HG02870 (cell line): ENCODE measurements around the gene SOCS7.

Experiments
- ATAC-seq: cut with Tn5 transposase; IDR thresholded peaks from one replicate; pipeline ENCODE4 v1.9.1; 2021; ENCODE audit warnings: mild to moderate bottlenecking, moderate library complexity; ENCODE audit not compliant: unreplicated experiment

SOCS7 gene

DNA sequence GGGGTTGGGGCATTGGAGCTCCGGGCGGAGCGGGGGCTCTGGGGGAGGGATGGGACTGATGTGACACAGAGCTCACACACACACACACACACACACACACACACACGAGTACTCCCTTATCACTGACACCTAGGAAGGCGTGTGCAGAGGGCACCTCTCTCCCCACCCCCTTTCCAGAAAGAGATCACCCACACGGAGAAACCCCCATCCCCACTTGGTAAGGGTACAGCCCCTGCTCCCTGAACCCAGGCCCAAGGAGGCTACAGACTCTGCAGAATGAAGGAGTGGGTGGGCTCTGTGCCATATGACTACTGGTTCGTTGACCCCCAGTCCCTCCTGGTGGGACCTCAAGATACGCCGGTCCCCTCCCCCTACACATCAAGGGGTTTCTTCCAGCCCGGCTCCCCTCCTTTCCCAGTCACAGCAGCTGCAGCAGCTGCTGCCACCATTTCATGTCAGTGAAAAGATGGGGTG lies 67.9 kb downstream of the SOCS7 start:
- no peak for ATAC-seq

DNA sequence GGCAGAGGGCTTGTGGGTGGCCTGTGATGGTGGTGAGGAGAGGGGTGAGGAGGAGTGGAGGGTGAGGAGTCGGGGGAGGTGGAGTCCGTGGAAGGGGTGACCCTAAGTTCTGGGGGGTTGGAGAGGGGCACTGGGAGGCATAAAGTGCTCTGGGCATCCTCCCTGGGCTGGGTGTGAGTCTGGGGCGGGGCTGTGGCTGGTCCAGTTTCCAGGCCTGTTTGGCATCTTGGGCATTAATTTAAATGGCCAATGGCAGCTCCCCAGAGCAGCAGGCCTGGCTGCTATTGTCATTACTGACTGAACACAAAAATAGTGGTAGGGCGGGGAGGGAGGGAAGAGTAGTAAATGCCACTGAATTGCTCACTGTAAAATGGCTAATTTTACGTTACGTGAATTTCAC lies 68.9 kb downstream of the SOCS7 start:
- no peak for ATAC-seq

DNA sequence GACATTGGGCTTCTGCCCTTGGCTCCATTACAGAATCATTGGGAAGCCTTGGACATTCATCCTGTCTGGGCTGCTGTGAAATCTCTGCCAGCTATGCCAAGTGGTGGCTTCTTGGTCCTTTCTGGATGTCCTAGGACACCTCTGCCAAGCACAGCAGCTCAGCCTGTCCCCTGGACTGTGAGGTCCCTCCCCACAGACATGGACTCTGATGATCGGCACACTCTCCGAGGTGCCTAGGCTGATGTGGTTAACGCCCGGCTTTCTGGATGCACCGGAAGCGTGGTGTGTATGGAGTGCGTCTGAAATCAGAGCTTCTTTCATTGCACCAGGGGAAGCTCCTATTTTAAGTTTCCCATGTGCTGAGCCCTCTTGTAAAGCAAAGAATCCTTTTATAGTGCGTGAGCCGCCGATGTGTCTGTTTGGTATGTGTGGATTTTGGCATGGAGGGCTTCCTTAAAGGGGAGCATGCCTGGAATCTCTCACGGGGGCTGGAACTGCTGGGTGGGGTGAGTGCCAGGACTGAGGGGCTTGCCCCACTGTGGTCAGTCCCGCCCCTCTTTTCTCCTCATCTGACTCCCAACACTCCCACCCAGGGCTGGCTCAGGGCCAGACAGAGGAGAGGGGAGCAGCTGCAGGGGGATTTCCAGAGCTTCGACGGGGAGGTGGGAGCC lies 69.7 kb downstream of the SOCS7 start:
- no peak for ATAC-seq

DNA sequence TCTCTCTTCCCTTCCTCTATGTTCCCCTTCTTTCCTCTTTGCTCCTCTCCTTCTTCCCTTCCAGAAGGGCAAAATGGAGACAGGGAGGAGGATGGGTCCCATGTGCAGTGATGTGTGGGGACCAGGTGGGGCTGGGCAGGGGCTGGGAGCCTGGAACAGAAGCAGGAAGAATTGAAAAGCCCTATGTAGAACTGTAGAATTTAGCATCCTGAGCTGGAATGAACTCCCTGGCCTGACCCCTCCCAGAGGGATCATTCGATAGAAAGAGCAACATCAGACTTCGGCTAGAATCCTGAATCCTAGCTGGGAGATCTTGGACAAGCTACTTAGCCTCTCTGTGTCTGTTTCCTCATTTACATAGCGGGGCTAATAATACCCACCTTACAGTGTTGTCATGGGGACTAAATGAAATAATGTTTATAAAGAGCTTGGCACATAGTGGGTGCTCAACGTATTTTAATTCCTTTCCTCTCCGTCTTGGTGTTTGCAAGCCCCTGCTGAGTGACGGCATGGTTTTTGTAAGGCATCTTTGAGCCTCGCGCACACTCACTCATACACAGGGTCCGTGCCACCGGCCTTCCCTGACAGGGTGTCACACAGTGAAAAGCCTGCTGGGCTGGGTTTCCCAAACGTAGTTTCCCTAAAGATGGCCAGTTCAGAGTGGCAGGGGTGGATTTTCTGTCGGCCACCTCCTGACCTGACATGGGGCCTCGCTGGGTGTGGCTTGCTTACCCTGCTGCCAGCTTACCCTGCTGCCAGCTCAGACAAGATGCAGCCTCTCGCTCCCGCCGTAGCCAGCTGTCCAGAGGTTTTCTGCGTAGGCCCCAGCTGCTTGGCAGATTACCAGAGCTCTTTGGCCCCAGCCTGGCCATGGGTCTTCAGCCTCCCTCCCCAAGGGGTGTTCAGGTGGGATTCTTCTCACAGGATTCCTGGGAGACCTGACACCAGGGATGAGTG lies 70.5 kb downstream of the SOCS7 start:
- no peak for ATAC-seq

DNA sequence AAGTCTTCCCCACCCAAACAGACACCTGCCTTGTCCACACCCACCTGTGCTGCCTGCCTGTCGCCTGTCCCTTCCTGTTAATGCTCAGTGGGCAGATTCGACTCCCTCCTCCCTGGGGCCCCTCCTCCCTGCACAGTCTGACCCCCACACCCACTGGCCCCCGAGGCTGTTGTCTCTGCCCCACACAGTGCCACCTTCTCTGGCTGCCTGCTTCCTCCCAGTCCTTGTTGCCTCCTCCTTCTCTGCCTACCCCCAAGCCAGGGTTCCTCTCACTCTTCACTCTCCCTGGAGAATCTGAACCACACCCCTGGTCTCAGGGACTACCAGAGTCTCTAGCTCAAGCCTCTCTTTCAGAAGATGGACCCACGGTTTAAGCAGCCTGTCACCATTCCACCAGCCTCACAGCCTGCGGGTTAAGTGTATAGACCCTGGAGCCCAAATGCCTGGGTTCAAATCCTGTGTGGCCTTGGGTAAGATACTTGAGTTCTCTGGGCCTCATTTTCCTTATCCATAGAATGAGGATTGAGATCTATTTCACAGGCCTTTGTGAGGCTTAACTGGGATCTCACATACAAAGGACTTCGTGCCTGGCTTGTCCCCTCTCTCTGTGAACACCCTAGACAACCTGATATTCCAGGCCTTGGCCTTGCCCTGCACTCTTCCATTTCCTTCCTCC lies 72.8 kb downstream of the SOCS7 start:
- ATAC-seq = no peak

DNA sequence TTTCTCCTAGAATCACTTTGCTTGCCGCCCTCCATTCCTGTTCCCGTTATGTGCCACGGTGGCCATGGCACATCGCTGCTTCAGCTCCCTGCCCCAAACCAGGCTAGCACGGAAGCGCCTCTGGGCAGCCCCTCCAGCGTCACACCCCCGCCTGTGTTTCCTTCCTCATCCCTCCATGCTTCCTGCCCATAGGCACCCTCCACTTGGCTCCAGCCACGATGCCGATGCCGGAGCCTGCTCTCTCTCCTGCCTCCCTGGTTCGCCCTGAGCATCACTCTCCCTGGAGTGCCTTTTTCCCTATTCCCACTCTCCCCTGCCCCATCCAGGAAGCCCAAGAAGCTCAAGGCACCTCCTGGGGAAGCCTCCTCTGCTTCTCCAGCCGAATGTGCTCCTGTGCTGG lies 73.4 kb downstream of the SOCS7 start:
- no peak for ATAC-seq

GRCh38 chr17:38425744-38426143 lies 74.1 kb downstream of the SOCS7 start:
- ATAC-seq = no peak

GRCh38 chr17:38426441-38426840 lies 74.8 kb downstream of the SOCS7 start:
- no peak for ATAC-seq

DNA sequence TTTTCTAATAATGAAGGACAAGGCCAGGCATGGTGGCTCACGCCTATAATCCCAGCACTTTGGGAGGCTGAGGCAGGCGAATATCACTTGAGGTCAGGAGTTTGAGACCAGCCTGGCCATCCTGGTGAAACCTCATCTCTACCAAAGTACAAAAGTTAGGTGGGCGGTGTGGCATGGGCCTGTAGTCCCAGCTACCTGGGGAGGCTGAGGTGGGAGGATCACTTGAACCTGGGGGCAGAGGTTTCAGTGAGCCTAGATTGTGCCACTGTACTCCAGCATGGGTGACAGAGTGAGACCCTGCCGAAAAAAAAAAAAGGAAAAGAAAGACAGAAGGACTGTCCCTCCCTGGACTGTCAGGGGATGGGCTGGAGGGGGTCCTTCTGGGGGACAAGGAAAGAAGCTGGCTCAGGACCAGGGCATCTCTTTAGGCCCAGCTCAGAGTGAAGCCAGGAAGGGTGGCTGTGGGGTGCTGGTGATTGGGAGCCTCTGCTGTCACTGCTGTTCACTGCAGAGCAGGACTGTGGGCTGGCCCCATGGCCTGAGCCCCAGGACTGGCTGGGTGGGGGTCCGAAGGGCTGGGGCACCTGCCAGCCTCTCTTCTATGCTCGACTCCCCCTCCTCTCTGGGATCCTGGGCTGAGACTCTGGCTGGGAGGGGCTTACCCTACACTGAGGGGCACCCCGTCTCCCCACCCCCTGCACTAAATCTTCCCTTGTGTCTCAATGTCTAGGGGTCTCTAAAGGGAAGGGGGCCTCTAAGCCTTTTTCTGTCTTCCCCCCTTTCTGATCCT lies 75.7 kb downstream of the SOCS7 start:
- no peak for ATAC-seq

DNA sequence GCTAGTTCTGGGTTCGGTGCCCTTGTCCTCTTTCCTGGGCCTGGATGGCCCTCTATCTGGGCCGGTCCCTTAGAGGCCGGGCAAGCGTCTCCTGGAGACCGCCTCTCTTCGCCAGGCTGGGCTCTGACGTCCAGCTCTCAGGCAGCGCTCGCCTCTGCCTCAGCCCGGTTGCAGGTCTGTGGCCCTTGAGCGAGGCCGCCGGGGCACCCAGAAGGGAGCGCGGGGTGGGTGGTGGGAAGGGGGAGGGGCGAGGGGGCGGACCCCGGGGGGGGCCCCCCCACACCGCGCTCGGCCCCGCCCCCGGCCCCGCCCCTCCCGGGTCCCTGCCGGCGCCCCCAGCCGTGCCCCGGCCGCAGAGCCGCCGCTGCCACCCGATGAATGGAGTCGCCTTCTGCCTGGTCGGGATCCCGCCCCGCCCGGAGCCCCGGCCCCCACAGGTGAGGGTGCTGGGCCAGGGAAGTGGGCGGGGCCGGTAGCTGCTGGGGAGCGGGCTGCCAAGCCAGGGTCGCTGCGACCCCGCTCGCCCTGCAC lies 76.5 kb downstream of the SOCS7 start, which contains the start of gene ARHGAP23:
Gene ARHGAP23, plus strand, starts transcription at position 353 of the 531 bp plus-strand sequence. Its CDS starts 22 bp downstream, at position 375.
- no peak for ATAC-seq

GRCh38 chr17:38428643-38429371 lies 77.2 kb downstream of the SOCS7 start:
- no peak for ATAC-seq

DNA sequence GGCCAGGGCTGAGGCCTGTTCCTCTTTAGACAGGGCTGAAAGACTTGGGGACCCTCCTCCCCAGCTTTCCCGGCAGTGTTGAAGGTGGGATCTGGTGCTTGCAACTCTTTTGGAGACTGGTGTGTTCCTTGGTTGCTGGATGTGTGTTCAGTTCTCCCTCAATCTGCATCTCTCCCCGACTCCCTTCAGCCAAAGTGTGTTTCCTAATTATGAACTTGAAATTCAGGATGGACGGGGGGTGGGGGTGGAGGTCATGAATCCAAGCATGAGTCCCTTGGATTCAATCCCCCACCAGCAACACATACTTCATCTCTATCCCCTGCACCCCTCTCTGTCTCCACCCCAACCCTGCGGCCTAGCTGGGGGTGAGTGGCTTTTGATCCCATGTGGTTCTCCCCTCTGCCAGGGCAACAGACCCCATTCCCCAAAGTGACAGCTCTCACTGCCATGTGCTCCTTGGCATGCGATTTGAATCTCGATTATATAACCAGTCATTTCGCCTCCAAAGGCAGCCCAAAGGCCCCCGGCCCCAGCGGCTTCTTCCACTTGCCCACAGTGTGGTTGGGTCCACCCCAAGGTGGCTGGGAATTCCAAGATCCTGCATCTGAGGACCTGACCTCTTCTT lies 77.9 kb downstream of the SOCS7 start:
- no peak for ATAC-seq

DNA sequence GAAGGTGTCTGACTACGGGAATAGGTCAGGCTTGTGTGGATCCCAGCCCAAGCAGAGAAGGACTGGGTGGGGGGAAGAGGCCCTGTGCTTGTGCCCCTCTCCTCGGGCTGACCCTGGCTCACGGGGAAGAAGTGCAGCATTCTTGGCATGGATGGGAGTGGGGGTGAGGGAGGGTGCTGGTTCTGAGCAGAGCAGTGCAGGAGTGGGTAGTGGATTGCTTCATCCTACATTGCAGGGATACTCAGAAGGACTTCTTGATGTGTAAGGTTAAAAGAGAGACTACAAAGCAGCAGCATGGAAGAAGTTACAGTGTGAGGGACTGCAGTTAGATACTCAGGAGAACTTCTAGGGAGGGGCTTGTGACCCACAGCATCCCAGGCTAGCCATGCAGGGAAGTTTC lies 78.7 kb downstream of the SOCS7 start:
- no peak for ATAC-seq

DNA sequence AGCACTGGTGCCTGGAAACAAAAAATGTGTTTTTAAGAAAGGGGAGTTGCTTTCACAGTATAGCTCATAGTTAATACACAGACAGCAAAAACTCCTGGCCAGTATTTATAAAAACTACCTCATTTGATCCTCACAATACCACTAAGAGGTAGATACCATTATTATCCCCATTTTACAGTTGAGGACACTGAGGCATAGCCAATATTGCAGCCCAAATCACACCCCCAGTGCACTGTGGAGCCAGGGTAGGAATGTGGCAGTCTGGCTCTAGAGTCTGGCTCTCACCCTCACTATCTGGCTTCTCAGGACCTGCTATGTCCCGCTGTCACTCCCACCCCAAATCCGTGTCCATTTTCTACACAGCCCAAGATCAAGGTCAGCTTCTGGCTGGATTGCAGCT lies 79.2 kb downstream of the SOCS7 start:
- ATAC-seq = no peak

GRCh38 chr17:38431346-38432145 lies 79.9 kb downstream of the SOCS7 start:
- no peak for ATAC-seq

DNA sequence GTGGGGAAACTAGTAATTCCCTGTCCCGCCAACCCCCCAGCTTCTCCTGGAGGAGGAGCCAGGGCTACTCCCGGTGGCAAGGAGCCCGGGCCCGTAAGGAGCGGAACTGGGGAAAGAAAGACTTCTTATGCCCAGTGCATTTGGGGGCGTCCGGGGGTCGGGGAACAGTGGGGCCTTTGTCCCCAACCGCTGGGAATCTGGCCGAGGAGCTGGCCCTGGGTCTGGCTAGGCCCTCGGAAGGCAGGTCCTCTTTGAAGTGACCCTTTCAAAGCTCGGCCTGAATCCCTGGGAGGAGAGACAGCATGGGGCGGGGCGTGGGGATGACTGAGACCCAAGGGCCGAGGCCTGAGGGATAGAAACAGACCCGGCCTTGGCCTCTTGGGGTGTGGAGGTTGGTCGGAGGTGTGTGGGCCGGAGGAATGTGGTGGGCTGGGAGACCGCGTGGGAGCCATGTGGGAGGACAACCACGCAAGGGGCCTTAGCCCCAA lies 82.6 kb downstream of the SOCS7 start:
- ATAC-seq = no peak

DNA sequence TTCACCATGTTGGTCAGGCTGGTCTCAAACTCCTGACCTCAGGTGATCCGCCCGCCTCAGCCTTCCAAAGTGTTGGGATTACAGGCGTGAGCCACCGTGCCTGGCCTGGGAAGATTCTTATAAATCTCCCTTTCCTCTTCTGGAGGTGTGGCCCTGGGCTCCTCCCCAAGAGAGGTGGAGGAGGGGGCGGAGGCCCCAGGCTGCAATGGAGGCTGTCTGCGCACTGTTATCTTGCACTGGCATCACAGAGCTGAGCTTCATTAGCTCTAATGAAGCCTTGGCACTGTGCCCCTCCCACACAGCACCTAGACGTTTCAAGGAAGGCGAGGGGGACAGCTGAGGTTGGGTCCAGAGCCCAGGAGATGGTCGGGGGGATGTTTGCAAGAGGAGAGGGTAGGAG lies 84.2 kb downstream of the SOCS7 start:
- no peak for ATAC-seq

- ATAC-seq = no peak
Observed at GRCh38 chr17:38436386-38436785, 84.7 kb downstream of the SOCS7 start.
